Neuronal stem cell (in vitro differentiated cells): ENCODE measurements around the gene MDP1.

Experiments used
- DNase-seq: peaks from one replicate; pipeline ENCODE4 v3.0.0-alpha.2; 2013; ENCODE audit warnings: low spot score
- H2AFZ ChIP-seq: one replicate; pipeline ENCODE4 v1.6.1; 2013; ENCODE audit warnings: mild to moderate bottlenecking, low read length, inconsistent platforms
- H2AK5ac ChIP-seq: 2 replicates; pipeline ENCODE4 v1.6.1; 2013; ENCODE audit warnings: low read depth, mild to moderate bottlenecking, inconsistent platforms, low read length, moderate library complexity, mixed read lengths
- H2BK120ac ChIP-seq: 2 replicates; pipeline ENCODE4 v1.6.1; 2013; ENCODE audit warnings: low read depth, mild to moderate bottlenecking, inconsistent platforms, low read length, moderate library complexity, mixed read lengths
- H2BK12ac ChIP-seq: one replicate; pipeline ENCODE4 v1.6.1; 2013; ENCODE audit warnings: low read length, inconsistent platforms
- H2BK15ac ChIP-seq: 2 replicates; pipeline ENCODE4 v1.6.1; 2013; ENCODE audit warnings: mild to moderate bottlenecking, low read length, inconsistent platforms, mixed read lengths
- H2BK5ac ChIP-seq: one replicate; pipeline ENCODE4 v1.6.1; 2013; ENCODE audit warnings: inconsistent platforms, mild to moderate bottlenecking, low read length, moderate library complexity
- H3K14ac ChIP-seq: one replicate; pipeline ENCODE4 v1.6.1; 2013; ENCODE audit warnings: low read length, inconsistent platforms
- H3K18ac ChIP-seq: 2 replicates; pipeline ENCODE4 v1.6.1; 2013; ENCODE audit warnings: low read length, inconsistent platforms
- H3K23ac ChIP-seq: 2 replicates; pipeline ENCODE4 v1.6.1; 2013; ENCODE audit warnings: low read depth, mild to moderate bottlenecking, mixed read lengths, low read length, inconsistent platforms; ENCODE audit not compliant: poor library complexity
- H3K27ac ChIP-seq: replicated peaks from 3 replicates; pipeline ENCODE4 v1.5.1; 2013; ENCODE audit warnings: low read length, inconsistent platforms
- H3K27me3 ChIP-seq, 3 experiments: 2 replicates each; pipeline ENCODE4 v1.6.1; 2013; ENCODE audit warnings: low read length in 3 of 3, mild to moderate bottlenecking in 2 of 3, inconsistent platforms in 1 of 3, low read depth in 1 of 3, mixed read lengths in 1 of 3, moderate library complexity in 1 of 3; ENCODE audit not compliant: control insufficient read depth in 3 of 3, insufficient read depth in 3 of 3
- H3K36me3 ChIP-seq, 2 donors: replicated peaks in 1 of 2; 2 replicates each; pipeline ENCODE4 v1.6.1; 2013; ENCODE audit warnings: low read length in 2 of 2; ENCODE audit not compliant: control insufficient read depth in 2 of 2, insufficient read depth in 2 of 2
- H3K4ac ChIP-seq: 2 replicates; pipeline ENCODE4 v1.6.1; 2013; ENCODE audit warnings: inconsistent platforms, mild to moderate bottlenecking, low read length, moderate library complexity
- H3K4me1 ChIP-seq, 2 donors: 1 replicate in 1 of 2; 2 replicates in 1 of 2; pipeline ENCODE4 v1.6.1; 2013; ENCODE audit warnings: low read length in 2 of 2, low read depth in 1 of 2; ENCODE audit not compliant: control insufficient read depth in 2 of 2, insufficient read depth in 1 of 2
- H3K4me2 ChIP-seq: one replicate; pipeline ENCODE4 v1.6.1; 2013; ENCODE audit warnings: mild to moderate bottlenecking, low read length, inconsistent platforms; ENCODE audit not compliant: insufficient read depth, poor library complexity, severe bottlenecking
- H3K4me3 ChIP-seq, 2 donors: 2 replicates each; pipeline ENCODE4 v1.5.1; 2013; ENCODE audit warnings: low read length in 2 of 2, mild to moderate bottlenecking in 2 of 2, inconsistent platforms in 1 of 2, moderate library complexity in 1 of 2
- H3K79me1 ChIP-seq: one replicate; pipeline ENCODE4 v1.6.1; 2013; ENCODE audit warnings: low read depth, mild to moderate bottlenecking, inconsistent platforms, low read length, moderate library complexity
- H3K9ac ChIP-seq: one replicate; pipeline ENCODE4 v1.6.1; 2013; ENCODE audit warnings: mild to moderate bottlenecking, low read depth, low read length, inconsistent platforms; ENCODE audit not compliant: poor library complexity
- H3K9me3 ChIP-seq, 2 donors: replicated peaks in 1 of 2; 2 replicates each; pipeline versions ENCODE3 to v1.6.1; 2013; ENCODE audit warnings: low read length in 2 of 2, mild to moderate bottlenecking in 2 of 2, inconsistent platforms in 1 of 2, low read depth in 1 of 2, mixed read lengths in 1 of 2, moderate library complexity in 1 of 2; ENCODE audit not compliant: control insufficient read depth in 2 of 2, insufficient read depth in 1 of 2
- H4K8ac ChIP-seq: one replicate; pipeline ENCODE4 v1.6.1; 2013; ENCODE audit warnings: low read depth, mild to moderate bottlenecking, inconsistent platforms, low read length, moderate library complexity
- H4K91ac ChIP-seq: one replicate; pipeline ENCODE4 v1.6.1; 2013; ENCODE audit warnings: low read length, low read depth, mild to moderate bottlenecking, inconsistent platforms; ENCODE audit not compliant: poor library complexity
- WGBS, 2 donors: extraction: QIAGEN DNeasy Blood & Tissue Kit; methylation state at CpG; one replicate each; pipeline ENCODE4 v1.1.7; 2013; ENCODE audit warnings: missing lambda C conversion rate in 2 of 2, mixed read lengths in 1 of 2; ENCODE audit not compliant: insufficient read length in 2 of 2, insufficient replicate concordance in 1 of 2; ENCODE audit errors: extremely low coverage in 2 of 2; 5-methylcytosine and 5-hydroxymethylcytosine counted together

The MDP1 gene

GRCh38 chr14:24256960-24257359 lies 41.1 kb upstream of the MDP1 start:
- H2AK5ac ChIP-seq, result no peak overlapping the region
- H3K36me3 ChIP-seq, result no peaks in the 10 kb centered on the region
- H3K14ac ChIP-seq, result no peak overlapping the region
- peaks cover 1% of the 10 kb centered on the region for H3K79me1 ChIP-seq
- H3K18ac ChIP-seq, result no peak overlapping the region
- no peak for DNase-seq
- H3K4me1 ChIP-seq, result no peaks in the 10 kb centered on the region
- H2BK5ac ChIP-seq, result no peak overlapping the region
- no peak overlapping the region for H2BK15ac ChIP-seq
- no peaks in the 10 kb centered on the region for H3K9me3 ChIP-seq
- no peak overlapping the region for H3K4ac ChIP-seq
- no peaks in the 10 kb centered on the region for H3K27me3 ChIP-seq
- H3K27ac ChIP-seq, result no peak overlapping the region
- no peak overlapping the region for H2BK120ac ChIP-seq
- no peak overlapping the region for H3K4me3 ChIP-seq
- no peak overlapping the region for H2AFZ ChIP-seq
- no peak overlapping the region for H4K8ac ChIP-seq
- no peak overlapping the region for H3K23ac ChIP-seq
- H2BK12ac ChIP-seq, result no peak overlapping the region
- no peak overlapping the region for H3K9ac ChIP-seq
- WGBS, 2 donors, result no CpG with 5 or more reads among the region's 4 CpGs
- H4K91ac ChIP-seq, result no peak overlapping the region
- H3K4me2 ChIP-seq, result no peak overlapping the region

GRCh38 chr14:24255931-24256711 lies 40.3 kb upstream of the MDP1 start:
- WGBS, 2 donors, result no CpG with 5 or more reads among the region's 12 CpGs

GRCh38 chr14:24255438-24255837 lies 39.6 kb upstream of the MDP1 start:
- no peak overlapping the region for H2BK120ac ChIP-seq
- H3K4me3 ChIP-seq, result no peak overlapping the region
- H3K18ac ChIP-seq, result no peak overlapping the region
- H2AFZ ChIP-seq, result no peak overlapping the region
- no peak overlapping the region for H3K27ac ChIP-seq
- H3K9ac ChIP-seq, result no peak overlapping the region
- H2AK5ac ChIP-seq, result no peak overlapping the region
- peak overlapping the region; percentile 79 for H4K91ac ChIP-seq
- no peaks in the 10 kb centered on the region for H3K9me3 ChIP-seq
- H3K14ac ChIP-seq, result no peak overlapping the region
- no peak overlapping the region for H2BK15ac ChIP-seq
- H3K27me3 ChIP-seq, result no peaks in the 10 kb centered on the region
- H2BK5ac ChIP-seq, result peak overlapping the region; percentile 57
- no CpG with 5 or more reads among the region's 8 CpGs for WGBS, 2 donors
- no peak overlapping the region for H3K4ac ChIP-seq
- H3K79me1 ChIP-seq, result peaks cover 1% of the 10 kb centered on the region
- H3K23ac ChIP-seq, result no peak overlapping the region
- no peak overlapping the region for H4K8ac ChIP-seq
- H3K4me2 ChIP-seq, result no peak overlapping the region
- H3K4me1 ChIP-seq, result no peaks in the 10 kb centered on the region
- H3K36me3 ChIP-seq, result no peaks in the 10 kb centered on the region
- no peak overlapping the region for H2BK12ac ChIP-seq
- DNase-seq, result no peak

More at GRCh38 chr14:24255931-24256711, 40.3 kb upstream of the MDP1 start:
- Histone ChIP-seq H3K4ac (no peak overlapping the region), H2BK120ac (no peak overlapping the region), H3K14ac (no peak overlapping the region), H3K9me3 (no peaks in the 10 kb centered on the region), H3K4me2 (no peak overlapping the region), H4K91ac (no peak overlapping the region), H3K23ac (peak overlapping the region; percentile 23), H3K9ac (no peak overlapping the region), H3K4me3 (no peak overlapping the region), H2AK5ac (no peak overlapping the region), H3K79me1 (peaks cover 1% of the 10 kb centered on the region), H2BK15ac (no peak overlapping the region), H3K27me3 (no peaks in the 10 kb centered on the region), H4K8ac (no peak overlapping the region), H2BK12ac (no peak overlapping the region), H3K36me3 (no peaks in the 10 kb centered on the region), H2AFZ (no peak overlapping the region), H2BK5ac (no peak overlapping the region), H3K18ac (no peak overlapping the region), H3K27ac (no peak overlapping the region), H3K4me1 (no peaks in the 10 kb centered on the region)
- no peak for DNase-seq

GRCh38 chr14:24254630-24255392 lies 38.9 kb upstream of the MDP1 start:
- H3K4ac ChIP-seq, result peak overlapping the region; percentile 12
- no peak overlapping the region for H3K18ac ChIP-seq
- no peak overlapping the region for H3K4me2 ChIP-seq
- no peak overlapping the region for H2AFZ ChIP-seq
- no peaks in the 10 kb centered on the region for H3K9me3 ChIP-seq
- no peaks in the 10 kb centered on the region for H3K36me3 ChIP-seq
- H3K14ac ChIP-seq, result no peak overlapping the region
- no peak overlapping the region for H2BK12ac ChIP-seq
- H3K4me1 ChIP-seq, result no peaks in the 10 kb centered on the region
- no CpG with 5 or more reads among the region's 19 CpGs for WGBS, 2 donors
- DNase-seq, result no peak
- H3K27ac ChIP-seq, result no peak overlapping the region
- H4K8ac ChIP-seq, result peak overlapping the region; percentile 26
- no peaks in the 10 kb centered on the region for H3K27me3 ChIP-seq
- H3K23ac ChIP-seq, result peak overlapping the region; percentile 90
- peak overlapping the region; percentile 57 for H2BK5ac ChIP-seq
- H3K79me1 ChIP-seq, result peaks cover 1% of the 10 kb centered on the region
- peak overlapping the region; percentile 79 for H4K91ac ChIP-seq
- no peak overlapping the region for H2AK5ac ChIP-seq
- H3K9ac ChIP-seq, result peak overlapping the region; percentile 3
- H3K4me3 ChIP-seq, result no peak overlapping the region
- no peak overlapping the region for H2BK120ac ChIP-seq
- H2BK15ac ChIP-seq, result peak overlapping the region; percentile 34
